ENCODE data around the gene PLXND1. TPM values are rescaled to one million over a fixed set of nuclear protein-coding genes. Genes with fewer than 3 reads are reported as not detected.

PLXND1 gene
- total and polyA plus RNA-seq, 2 donors from 2014 or later: 67.0 to 152 TPM

DNA sequence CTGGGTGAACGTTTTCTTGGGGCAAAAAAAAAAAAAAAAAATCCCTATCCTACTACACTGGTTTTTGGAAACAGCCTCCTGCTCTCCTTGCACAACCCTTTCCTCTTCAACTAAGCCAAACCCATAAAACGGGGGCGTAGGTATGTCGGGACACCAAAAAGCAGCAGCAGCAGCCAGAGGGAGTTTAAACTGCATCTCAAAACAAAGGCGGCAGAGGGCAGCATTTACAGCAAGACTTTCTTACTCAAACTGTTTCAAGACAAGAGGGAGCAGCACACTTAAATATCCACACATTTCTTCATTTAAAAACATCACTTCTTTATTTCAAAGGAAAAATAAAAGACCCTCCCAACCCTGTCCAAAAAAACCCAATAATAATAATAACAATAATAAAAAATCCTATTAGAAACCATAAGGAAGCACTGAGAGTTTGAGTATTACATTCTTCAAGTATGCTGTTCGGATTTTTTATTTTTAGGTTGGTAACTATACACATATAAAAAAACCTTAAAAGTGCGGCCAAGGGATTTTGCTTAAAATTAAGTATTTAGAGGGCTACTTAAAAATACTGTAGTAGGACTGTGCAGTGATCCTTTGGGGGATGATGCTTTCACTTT is 43.9 kb upstream of the PLXND1 start:
- Histone ChIP-seq H3K4me1 (ENCODE audit: control insufficient read depth in 2 of 3, insufficient read depth in 2 of 3, low read depth in 1 of 3, low read length in 3 of 3) (peaks cover 0 to 3% (median 0%) of the 10 kb centered on the region in 3 donors), H3K27me3 (ENCODE audit: control insufficient read depth, insufficient read depth, low read length) (no peaks in the 10 kb centered on the region), H3K9me3 (ENCODE audit: control insufficient read depth in 2 of 3, insufficient read depth in 1 of 3, low read length in 3 of 3) (no peaks in the 10 kb centered on the region), H3K4me3 (ENCODE audit: low read length in 3 of 3) (no peak overlapping the region), H3K27ac (ENCODE audit: low read depth in 2 of 2, low read length in 2 of 2) (no peak overlapping the region), H3K36me3 (ENCODE audit: control insufficient read depth in 2 of 3, insufficient read depth in 3 of 3, low read length in 3 of 3) (peaks cover 0 to 8% (median 6%) of the 10 kb centered on the region in 3 donors), H3K9ac (ENCODE audit: low read length in 3 of 3) (no peak overlapping the region)
- intact Hi-C loops (cut with DNase I): loop anchor here (10.0 kb wide), 1 partner anchor 174 kb away; no protein-coding TSS in a partner anchor
- TF ChIP-seq, protein P1, sequence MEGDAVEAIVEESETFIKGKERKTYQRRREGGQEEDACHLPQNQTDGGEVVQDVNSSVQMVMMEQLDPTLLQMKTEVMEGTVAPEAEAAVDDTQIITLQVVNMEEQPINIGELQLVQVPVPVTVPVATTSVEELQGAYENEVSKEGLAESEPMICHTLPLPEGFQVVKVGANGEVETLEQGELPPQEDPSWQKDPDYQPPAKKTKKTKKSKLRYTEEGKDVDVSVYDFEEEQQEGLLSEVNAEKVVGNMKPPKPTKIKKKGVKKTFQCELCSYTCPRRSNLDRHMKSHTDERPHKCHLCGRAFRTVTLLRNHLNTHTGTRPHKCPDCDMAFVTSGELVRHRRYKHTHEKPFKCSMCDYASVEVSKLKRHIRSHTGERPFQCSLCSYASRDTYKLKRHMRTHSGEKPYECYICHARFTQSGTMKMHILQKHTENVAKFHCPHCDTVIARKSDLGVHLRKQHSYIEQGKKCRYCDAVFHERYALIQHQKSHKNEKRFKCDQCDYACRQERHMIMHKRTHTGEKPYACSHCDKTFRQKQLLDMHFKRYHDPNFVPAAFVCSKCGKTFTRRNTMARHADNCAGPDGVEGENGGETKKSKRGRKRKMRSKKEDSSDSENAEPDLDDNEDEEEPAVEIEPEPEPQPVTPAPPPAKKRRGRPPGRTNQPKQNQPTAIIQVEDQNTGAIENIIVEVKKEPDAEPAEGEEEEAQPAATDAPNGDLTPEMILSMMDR (IDR thresholded peaks at IDR 0.05; ENCODE audit: borderline replicate concordance, extremely low read depth, insufficient read depth): peak; percentile 82
- DNase-seq: peak in 3 of 5 donors; percentile 77 to 85 (median 80)
- FAIRE-seq: peak; percentile 3

DNA sequence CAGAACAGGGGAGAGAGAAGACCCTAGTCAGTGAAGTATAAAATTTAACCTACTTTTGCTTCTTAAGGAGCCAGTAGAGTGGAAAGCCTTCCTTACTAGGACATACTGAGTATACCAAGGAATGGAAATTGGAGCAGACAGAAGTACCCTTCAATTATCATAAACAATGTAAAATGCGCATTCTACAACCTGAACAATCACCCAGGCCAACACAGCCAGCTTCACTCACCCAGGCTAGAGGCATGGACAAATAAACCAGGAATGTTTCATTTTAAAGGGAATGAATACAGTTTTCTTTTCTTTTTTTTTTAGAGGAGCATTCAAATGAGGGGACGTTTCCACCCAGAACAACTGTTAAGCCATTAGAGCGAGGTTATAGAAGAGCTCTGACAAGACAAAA is 41.9 kb upstream of the PLXND1 start:
- Histone ChIP-seq H3K4me1 (ENCODE audit: control insufficient read depth in 2 of 3, insufficient read depth in 2 of 3, low read depth in 1 of 3, low read length in 3 of 3) (peaks cover 0 to 3% (median 0%) of the 10 kb centered on the region in 3 donors), H3K9me3 (ENCODE audit: control insufficient read depth in 2 of 3, insufficient read depth in 1 of 3, low read length in 3 of 3) (no peaks in the 10 kb centered on the region), H3K27ac (ENCODE audit: low read depth in 2 of 2, low read length in 2 of 2) (no peak overlapping the region), H3K9ac (ENCODE audit: low read length in 3 of 3) (no peak overlapping the region), H3K36me3 (ENCODE audit: control insufficient read depth in 2 of 3, insufficient read depth in 3 of 3, low read length in 3 of 3) (peaks cover 0 to 4% (median 2%) of the 10 kb centered on the region in 3 donors), H3K27me3 (ENCODE audit: control insufficient read depth, insufficient read depth, low read length) (no peaks in the 10 kb centered on the region), H3K4me3 (ENCODE audit: low read length in 3 of 3) (no peak overlapping the region)
- TF ChIP-seq, protein P1 (IDR thresholded peaks at IDR 0.05; ENCODE audit: borderline replicate concordance, extremely low read depth, insufficient read depth): no peak
- DNase-seq: no peak
- intact Hi-C loops (cut with DNase I): no loop called here
- no peak for FAIRE-seq

DNA sequence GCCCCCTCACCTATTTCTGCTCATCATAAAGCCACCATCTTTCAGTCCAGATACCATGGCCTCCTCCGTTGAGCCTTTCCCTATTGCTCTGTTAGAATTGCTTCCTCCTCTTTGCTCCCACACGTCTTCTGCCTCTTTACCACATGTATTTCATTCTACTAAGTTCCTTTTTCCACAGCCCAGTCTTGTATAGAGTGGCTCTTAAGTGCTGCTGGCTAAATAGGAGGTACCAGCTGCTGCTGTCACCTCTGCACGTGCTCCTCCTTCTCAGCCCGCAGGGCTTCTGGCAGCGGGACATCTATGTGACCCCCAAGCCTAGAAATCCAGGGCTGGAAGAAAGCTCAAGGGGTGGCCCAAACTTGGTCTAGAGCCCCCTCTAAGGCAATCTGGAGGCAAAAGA is 38.8 kb upstream of the PLXND1 start:
- no peak overlapping the region for H3K27ac ChIP-seq (ENCODE audit: low read depth in 2 of 2, low read length in 2 of 2)
- H3K4me3 ChIP-seq (ENCODE audit: low read length in 3 of 3): no peak overlapping the region
- TF ChIP-seq, protein P1 (IDR thresholded peaks at IDR 0.05; ENCODE audit: borderline replicate concordance, extremely low read depth, insufficient read depth): no peak
- intact Hi-C loops (cut with DNase I): no loop called here
- no peak for DNase-seq
- no peak for FAIRE-seq
- no peaks in the 10 kb centered on the region for H3K9me3 ChIP-seq (ENCODE audit: control insufficient read depth in 2 of 3, insufficient read depth in 1 of 3, low read length in 3 of 3)
- H3K36me3 ChIP-seq (ENCODE audit: control insufficient read depth in 2 of 3, insufficient read depth in 3 of 3, low read length in 3 of 3): no peaks in the 10 kb centered on the region
- H3K27me3 ChIP-seq (ENCODE audit: control insufficient read depth, insufficient read depth, low read length): no peaks in the 10 kb centered on the region
- H3K4me1 ChIP-seq (ENCODE audit: control insufficient read depth in 2 of 3, insufficient read depth in 2 of 3, low read depth in 1 of 3, low read length in 3 of 3): peaks cover 0 to 4% (median 0%) of the 10 kb centered on the region in 3 donors
- no peak overlapping the region for H3K9ac ChIP-seq (ENCODE audit: low read length in 3 of 3)

All from kidney (tissue), 14 donors.